ENCODE results near the gene HS3ST2.
"Not testable (repeated sequence)": the region's sequence is repeated elsewhere in the genome, so short reads cannot be mapped to it uniquely, and the experiment has no call there.

HS3ST2 gene

GRCh38 chr16:22878955-22879354, 65.0 kb downstream of the HS3ST2 start:
- DNase-seq (ENCODE audit: low read depth in 2 of 2) = no peak

GRCh38 chr16:22879466-22879865, 65.5 kb downstream of the HS3ST2 start:
- DNase-seq (ENCODE audit: low read depth in 2 of 2) = no peak

- DNase-seq (ENCODE audit: low read depth in 2 of 2) = no peak
These were observed 69.0 kb downstream of the HS3ST2 start for GRCh38 chr16:22882981-22883380.

- DNase-seq (ENCODE audit: low read depth in 2 of 2) = no peak
These were observed 72.0 kb downstream of the HS3ST2 start for GRCh38 chr16:22885951-22886350.

- no peak for DNase-seq (ENCODE audit: low read depth in 2 of 2)
These were observed 73.0 kb downstream of the HS3ST2 start for GRCh38 chr16:22886927-22887326.

GRCh38 chr16:22887445-22887844, 73.5 kb downstream of the HS3ST2 start:
- DNase-seq (ENCODE audit: low read depth in 2 of 2) = no peak

- DNase-seq (ENCODE audit: low read depth in 2 of 2) = no peak
These were observed 74.8 kb downstream of the HS3ST2 start for GRCh38 chr16:22888791-22889190.

GRCh38 chr16:22890976-22891375, 77.0 kb downstream of the HS3ST2 start:
- DNase-seq (ENCODE audit: low read depth in 2 of 2) = no peak

GRCh38 chr16:22897184-22897583, 83.2 kb downstream of the HS3ST2 start:
- DNase-seq (ENCODE audit: low read depth in 2 of 2) = no peak

- no peak for DNase-seq (ENCODE audit: low read depth in 2 of 2)
These were observed 84.2 kb downstream of the HS3ST2 start for GRCh38 chr16:22898131-22898530.

- DNase-seq (ENCODE audit: low read depth in 2 of 2) = peak; percentile 2 to 45
These were observed 84.9 kb downstream of the HS3ST2 start for GRCh38 chr16:22898874-22899348.

- DNase-seq (ENCODE audit: low read depth in 2 of 2) = not testable (repeated sequence)
These were observed 85.6 kb downstream of the HS3ST2 start for GRCh38 chr16:22899567-22899966.

GRCh38 chr16:22900863-22901262, 86.9 kb downstream of the HS3ST2 start:
- DNase-seq (ENCODE audit: low read depth in 2 of 2) = no peak

- no peak for DNase-seq (ENCODE audit: low read depth in 2 of 2)
These were observed 87.6 kb downstream of the HS3ST2 start for GRCh38 chr16:22901563-22901962.

GRCh38 chr16:22903716-22904115, 89.8 kb downstream of the HS3ST2 start:
- DNase-seq (ENCODE audit: low read depth in 2 of 2) = no peak

- DNase-seq (ENCODE audit: low read depth in 2 of 2) = no peak
These were observed 98.7 kb downstream of the HS3ST2 start for GRCh38 chr16:22912654-22913053.

- no peak for DNase-seq (ENCODE audit: low read depth in 2 of 2)
These were observed 101.0 kb downstream of the HS3ST2 start for GRCh38 chr16:22915003-22915402.

GRCh38 chr16:22923491-22923890, 109.5 kb downstream of the HS3ST2 start:
- DNase-seq (ENCODE audit: low read depth in 2 of 2) = no peak

GRCh38 chr16:22924492-22924891, 110.5 kb downstream of the HS3ST2 start:
- DNase-seq (ENCODE audit: low read depth in 2 of 2) = no peak

GRCh38 chr16:22926105-22926751, 112.3 kb downstream of the HS3ST2 start:
- no peak for DNase-seq (ENCODE audit: low read depth in 2 of 2)

- no peak for DNase-seq (ENCODE audit: low read depth in 2 of 2)
These were observed 113.3 kb downstream of the HS3ST2 start for GRCh38 chr16:22927306-22927705.

GRCh38 chr16:22928882-22929435, 115.0 kb downstream of the HS3ST2 start:
- no peak for DNase-seq (ENCODE audit: low read depth in 2 of 2)

GRCh38 chr16:22929461-22929860, 115.5 kb downstream of the HS3ST2 start:
- no peak for DNase-seq (ENCODE audit: low read depth in 2 of 2)

Data from stimulated activated CD4-positive, alpha-beta T cell treated with anti-CD3 and anti-CD28 coated beads, Interleukin-12 subunit alpha, Interleukin-12 subunit beta, amount 100 ng/mL, for 24 hours (primary cell).